KMS-11 (cell line): ENCODE results near the gene SLC22A12.

ENCODE experiments used
- H2AFZ ChIP-seq: fragments of 200-600 bp; sonication (generic); 2 replicates; pipeline ENCODE4 v1.6.1; 2016; ENCODE audit warnings: antibody characterized with exemption, mixed run types, low read depth
- H3K27ac ChIP-seq: fragments of 200-600 bp; sonication (generic); 2 replicates; pipeline ENCODE4 v1.6.1; 2016; ENCODE audit warnings: mild to moderate bottlenecking, mixed run types
- H3K27me3 ChIP-seq: fragments of 200-600 bp; sonication (generic); 2 replicates; pipeline ENCODE4 v1.6.1; 2017; ENCODE audit warnings: mild to moderate bottlenecking, low read depth, mixed run types, moderate library complexity; ENCODE audit not compliant: insufficient read depth
- H3K36me3 ChIP-seq: fragments of 200-600 bp; sonication (generic); 2 replicates; pipeline ENCODE4 v1.6.1; 2017; ENCODE audit warnings: mild to moderate bottlenecking, mixed run types; ENCODE audit not compliant: insufficient read depth
- H3K4me1 ChIP-seq: fragments of 200-600 bp; sonication (generic); 2 replicates; pipeline ENCODE4 v1.6.1; 2016; ENCODE audit warnings: mild to moderate bottlenecking, low read depth, mixed run types; ENCODE audit not compliant: poor library complexity, severe bottlenecking
- H3K4me2 ChIP-seq: fragments of 200-600 bp; sonication (generic); 2 replicates; pipeline ENCODE4 v1.7.0; 2016; ENCODE audit warnings: mild to moderate bottlenecking, mixed run types
- H3K4me3 ChIP-seq: fragments of 200-600 bp; sonication (generic); IDR thresholded peaks from 2 replicates; pipeline ENCODE4 v1.6.1; 2017; ENCODE audit warnings: low read depth, low read length, mixed read lengths; ENCODE audit not compliant: insufficient read depth
- H3K79me2 ChIP-seq: fragments of 200-600 bp; sonication (generic); 2 replicates; pipeline ENCODE4 v1.6.1; 2016; ENCODE audit warnings: low read depth, mixed run types; ENCODE audit not compliant: insufficient read depth
- H3K9ac ChIP-seq: fragments of 200-600 bp; sonication (generic); 2 replicates; pipeline ENCODE4 v1.6.1; 2016; ENCODE audit warnings: mild to moderate bottlenecking, mixed run types
- H4K20me1 ChIP-seq: fragments of 200-600 bp; sonication (generic); 2 replicates; pipeline ENCODE4 v1.6.1; 2016; ENCODE audit warnings: mild to moderate bottlenecking, mixed run types; ENCODE audit not compliant: insufficient read depth
- TF ChIP-seq, protein P1 (sequence below): fragments of 200-600 bp; sonication (generic); conservative IDR thresholded peaks from 2 replicates; pipeline ENCODE4 v1.6.1; 2017; ENCODE audit warnings: low read depth, mild to moderate bottlenecking, antibody characterized with exemption, low read length, moderate library complexity, mixed read lengths

Gene SLC22A12

DNA sequence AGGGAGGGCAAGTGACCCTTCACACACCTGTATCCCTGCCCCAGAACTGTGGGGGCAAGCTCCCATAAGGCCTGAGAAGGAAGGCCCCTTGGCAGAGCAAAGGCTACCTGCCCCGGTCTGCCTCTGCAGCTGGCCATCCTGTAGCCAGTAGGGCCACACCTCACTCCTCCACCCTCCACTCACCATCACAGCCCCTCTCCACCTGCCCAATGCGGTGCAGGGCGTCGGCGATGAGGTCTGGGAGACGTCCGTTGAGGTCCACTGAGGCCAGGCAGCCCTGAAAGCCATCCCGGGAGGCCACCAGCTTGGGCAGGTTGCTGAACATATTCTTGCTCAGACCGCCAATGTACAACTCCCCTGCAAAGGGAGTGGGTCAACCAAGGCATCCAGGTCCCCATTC lies 57.5 kb downstream of the SLC22A12 start:
- Histone ChIP-seq H3K4me3 (no peak overlapping the region), H2AFZ (no peak overlapping the region), H3K27me3 (peaks cover 30% of the 10 kb centered on the region; the same call in 1 of the 2 replicates), H3K27ac (no peak overlapping the region), H3K36me3 (no peaks in the 10 kb centered on the region), H3K4me2 (no peak overlapping the region), H3K9ac (no peak overlapping the region), H3K4me1 (no peaks in the 10 kb centered on the region), H4K20me1 (no peaks in the 10 kb centered on the region), H3K79me2 (no peaks in the 10 kb centered on the region)
- TF ChIP-seq, protein P1, sequence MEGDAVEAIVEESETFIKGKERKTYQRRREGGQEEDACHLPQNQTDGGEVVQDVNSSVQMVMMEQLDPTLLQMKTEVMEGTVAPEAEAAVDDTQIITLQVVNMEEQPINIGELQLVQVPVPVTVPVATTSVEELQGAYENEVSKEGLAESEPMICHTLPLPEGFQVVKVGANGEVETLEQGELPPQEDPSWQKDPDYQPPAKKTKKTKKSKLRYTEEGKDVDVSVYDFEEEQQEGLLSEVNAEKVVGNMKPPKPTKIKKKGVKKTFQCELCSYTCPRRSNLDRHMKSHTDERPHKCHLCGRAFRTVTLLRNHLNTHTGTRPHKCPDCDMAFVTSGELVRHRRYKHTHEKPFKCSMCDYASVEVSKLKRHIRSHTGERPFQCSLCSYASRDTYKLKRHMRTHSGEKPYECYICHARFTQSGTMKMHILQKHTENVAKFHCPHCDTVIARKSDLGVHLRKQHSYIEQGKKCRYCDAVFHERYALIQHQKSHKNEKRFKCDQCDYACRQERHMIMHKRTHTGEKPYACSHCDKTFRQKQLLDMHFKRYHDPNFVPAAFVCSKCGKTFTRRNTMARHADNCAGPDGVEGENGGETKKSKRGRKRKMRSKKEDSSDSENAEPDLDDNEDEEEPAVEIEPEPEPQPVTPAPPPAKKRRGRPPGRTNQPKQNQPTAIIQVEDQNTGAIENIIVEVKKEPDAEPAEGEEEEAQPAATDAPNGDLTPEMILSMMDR: no peak

DNA sequence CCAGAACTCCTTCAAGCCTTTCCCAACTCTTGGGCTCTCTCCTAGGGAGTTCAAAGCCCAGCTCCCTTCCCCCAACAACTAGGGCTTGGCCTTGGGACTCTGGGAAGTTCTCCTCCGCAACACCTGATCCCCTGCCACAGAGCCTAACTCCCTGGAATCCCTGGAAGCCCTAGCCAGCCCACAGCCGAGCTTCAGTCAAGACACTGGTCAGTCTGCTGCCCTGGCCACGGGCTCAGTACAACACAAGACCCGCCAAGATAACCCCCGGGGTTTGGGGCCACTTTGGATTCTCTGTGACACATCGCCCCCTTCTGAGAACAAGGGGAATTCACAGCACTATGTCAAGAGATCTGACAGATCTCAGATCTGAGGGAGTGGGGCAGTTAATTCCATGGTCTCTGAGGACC lies 58.3 kb downstream of the SLC22A12 start:
- Histone ChIP-seq H3K4me1 (no peaks in the 10 kb centered on the region), H3K79me2 (no peaks in the 10 kb centered on the region), H4K20me1 (no peaks in the 10 kb centered on the region), H3K27ac (no peak overlapping the region), H3K4me3 (no peak overlapping the region), H3K27me3 (peaks cover 32% of the 10 kb centered on the region; the same call in 1 of the 2 replicates), H2AFZ (no peak overlapping the region), H3K9ac (no peak overlapping the region), H3K36me3 (no peaks in the 10 kb centered on the region), H3K4me2 (no peak overlapping the region)
- TF ChIP-seq, protein P1: peak; percentile 63

DNA sequence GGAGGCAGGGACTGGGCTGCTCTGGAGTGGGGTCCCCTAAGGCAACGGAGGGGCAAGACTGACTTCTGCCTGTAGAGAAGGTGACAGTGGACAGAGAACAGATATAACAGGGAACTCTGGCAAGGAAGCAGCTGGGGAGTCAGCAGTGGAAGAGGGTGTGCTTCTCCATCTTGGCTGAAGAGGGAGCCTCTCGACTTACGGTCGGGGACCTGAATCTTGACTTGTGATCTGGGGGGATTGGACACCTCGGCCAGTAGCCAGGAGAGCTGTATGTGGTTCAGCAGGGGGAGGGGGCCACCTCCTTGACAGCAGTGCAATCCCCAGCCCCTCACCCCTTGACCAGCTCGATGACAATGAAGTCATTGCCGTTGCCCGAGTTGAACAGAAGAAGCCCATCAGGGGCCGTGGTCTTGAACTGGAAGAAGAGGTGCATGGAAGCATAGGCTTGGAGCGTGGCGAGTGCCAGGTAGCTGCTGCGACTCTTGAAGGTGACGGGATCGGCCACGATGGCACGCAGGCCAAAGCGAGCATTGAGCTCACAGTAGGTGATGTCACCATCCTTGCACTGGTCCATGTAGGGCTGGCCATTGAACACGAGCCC lies 60.0 kb downstream of the SLC22A12 start:
- Histone ChIP-seq H3K4me1 (no peaks in the 10 kb centered on the region), H3K4me2 (no peak overlapping the region)

More for the DNA sequence above, 60.0 kb downstream of the SLC22A12 start:
- TF ChIP-seq, protein P1: peak; percentile 63
- Histone ChIP-seq H3K27me3 (peaks cover 35% of the 10 kb centered on the region; the same call in 1 of the 2 replicates), H2AFZ (no peak overlapping the region), H3K79me2 (no peaks in the 10 kb centered on the region), H3K4me3 (no peak overlapping the region), H3K9ac (no peak overlapping the region), H4K20me1 (no peaks in the 10 kb centered on the region), H3K27ac (no peak overlapping the region), H3K36me3 (no peaks in the 10 kb centered on the region)
